Measurements from ENCODE around the gene HSPA4L.

GRCh38 chr4:127829014-127829413, 46.9 kb downstream of the HSPA4L start:
- TF ChIP-seq CTCF (IDR thresholded peaks at IDR 0.05; ENCODE audit: low read length) = no peak
- no peak for TF ChIP-seq EZH2 (IDR thresholded peaks at IDR 0.05; ENCODE audit: borderline replicate concordance, low read length)
